Skin epidermis (tissue), 12 donors: ENCODE data around the gene LRRC45.

Source experiments
- H3K27ac ChIP-seq, 21 experiments: fragments of 200-600 bp; sonication (generic) in 11 of 21; one replicate each; pipeline ENCODE4 v1.5.0; 2020; ENCODE audit warnings: mild to moderate bottlenecking in 3 of 21, inconsistent platforms in 2 of 21, moderate library complexity in 2 of 21
- H3K4me3 ChIP-seq, 7 experiments: fragments of 200-600 bp; sonication (generic) in 2 of 7; one replicate each; pipeline ENCODE4 v1.5.0; 2020; ENCODE audit warnings: inconsistent platforms in 2 of 7, mild to moderate bottlenecking in 2 of 7, moderate library complexity in 1 of 7

Gene LRRC45

GRCh38 chr17:82076018-82076784, 53.1 kb downstream of the LRRC45 start:
- Histone ChIP-seq H3K27ac (no peak overlapping the region), H3K4me3 (no peak overlapping the region)

- H3K4me3 ChIP-seq, result no peak overlapping the region
- H3K27ac ChIP-seq, result no peak overlapping the region
Measured at GRCh38 chr17:82076785-82077591, 53.9 kb downstream of the LRRC45 start.

GRCh38 chr17:82077617-82078358, 54.7 kb downstream of the LRRC45 start:
- no peak overlapping the region for H3K4me3 ChIP-seq
- H3K27ac ChIP-seq, result peak overlapping the region in 1 of 21 experiments; percentile 30

- Histone ChIP-seq H3K27ac (peak overlapping the region in 1 of 21 experiments; percentile 30), H3K4me3 (no peak overlapping the region)
Measured at GRCh38 chr17:82078433-82078832, 55.3 kb downstream of the LRRC45 start.

GRCh38 chr17:82079001-82079677, 56.0 kb downstream of the LRRC45 start:
- Histone ChIP-seq H3K27ac (no peak overlapping the region), H3K4me3 (no peak overlapping the region)

GRCh38 chr17:82080048-82080788, 57.1 kb downstream of the LRRC45 start:
- no peak overlapping the region for H3K4me3 ChIP-seq
- no peak overlapping the region for H3K27ac ChIP-seq
